Head of caudate nucleus (tissue), 42 donors: ENCODE data around the gene CDS1.

ENCODE experiments used
- DNase-seq, 42 donors: peaks; one replicate each; pipeline versions ENCODE4 v3.0.0 to v3.0.0-alpha.2; 2020 to 2021; ENCODE audit warnings: mixed read lengths in 7 of 42
- intact Hi-C: fragments of 100-400 bp; cut with DNase I; formaldehyde crosslinking; loops from one replicate; pipeline ENCODE4 v1.15.0; 2022

The CDS1 gene

GRCh38 chr4:84596826-84597225, 13.9 kb downstream of the CDS1 start:
- DNase-seq, result no peak
- intact Hi-C loops, result no loop called here

DNA sequence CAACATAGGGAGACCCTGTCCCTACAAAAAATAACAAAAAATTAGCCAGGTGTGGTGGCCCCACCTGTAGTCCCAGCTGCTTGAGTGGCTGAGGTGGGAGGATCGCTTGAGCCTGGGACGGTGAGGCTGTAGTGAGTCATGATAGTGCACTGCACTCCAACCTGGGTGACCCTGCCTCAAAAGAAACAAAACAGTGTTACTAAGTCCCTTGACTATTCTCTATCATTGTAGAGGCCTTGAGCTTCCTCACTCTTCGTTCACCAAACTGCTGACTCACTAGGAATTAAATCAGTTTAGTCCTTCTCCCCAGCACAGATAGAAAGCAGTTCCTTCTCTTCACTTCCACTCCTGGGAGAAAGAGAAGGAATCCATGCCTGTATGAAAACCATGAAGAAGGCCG, 14.5 kb downstream of the CDS1 start:
- DNase-seq, result no peak
- intact Hi-C loops, result no loop called here

- no peak for DNase-seq
- intact Hi-C loops, result no loop called here
These were observed 23.7 kb downstream of the CDS1 start for GRCh38 chr4:84606645-84607044.

GRCh38 chr4:84611531-84611930, 28.6 kb downstream of the CDS1 start:
- intact Hi-C loops, result no loop called here
- no peak for DNase-seq

DNA sequence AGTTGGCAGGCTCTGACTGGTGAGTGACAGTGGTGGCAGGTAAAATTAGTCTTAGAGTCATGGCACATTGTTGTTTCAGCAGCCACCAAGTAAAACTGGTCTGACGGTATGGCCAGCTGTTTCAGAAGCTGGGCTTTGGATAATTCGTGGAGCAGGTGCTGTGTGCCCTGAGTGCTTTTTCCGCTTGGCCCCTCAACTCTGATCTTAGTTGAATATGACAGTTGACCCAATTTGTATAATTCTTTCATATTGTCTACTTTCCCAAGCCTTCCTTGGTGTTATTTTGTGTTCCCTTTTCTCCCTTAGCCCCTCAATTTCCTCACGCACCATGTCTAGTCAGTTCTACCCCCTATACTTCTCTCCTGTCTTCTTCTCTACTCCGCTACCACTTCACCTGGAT, 32.0 kb downstream of the CDS1 start:
- intact Hi-C loops, result no loop called here
- no peak for DNase-seq

GRCh38 chr4:84615355-84615754, 32.4 kb downstream of the CDS1 start:
- intact Hi-C loops, result no loop called here
- no peak for DNase-seq

- DNase-seq, result no peak
- intact Hi-C loops, result no loop called here
These were observed 40.0 kb downstream of the CDS1 start for GRCh38 chr4:84622959-84623358.

DNA sequence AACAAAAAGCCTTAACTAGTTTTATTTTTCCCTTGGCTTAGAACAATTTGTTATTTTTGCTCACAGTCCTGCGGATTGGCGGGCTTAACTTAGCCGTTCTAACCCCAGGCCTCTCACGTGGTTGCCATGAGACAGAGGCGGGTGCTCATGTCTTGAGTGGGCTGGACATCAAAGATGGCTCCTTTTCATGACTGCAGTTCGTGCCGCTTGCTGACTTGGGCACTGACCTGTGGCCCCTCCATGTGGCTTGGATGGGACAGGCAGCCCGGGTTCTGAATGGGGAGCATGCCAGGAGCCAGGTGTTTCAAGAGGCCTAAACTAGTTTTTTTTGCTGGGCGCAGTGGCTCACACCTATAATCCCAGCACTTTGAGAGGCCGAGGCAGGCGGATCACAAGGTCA, 40.7 kb downstream of the CDS1 start:
- DNase-seq, result no peak
- intact Hi-C loops, result no loop called here

GRCh38 chr4:84626673-84627072, 43.7 kb downstream of the CDS1 start:
- DNase-seq, result no peak
- intact Hi-C loops, result no loop called here

- intact Hi-C loops, result no loop called here
- DNase-seq, result no peak
These were observed 48.6 kb downstream of the CDS1 start for GRCh38 chr4:84631573-84631972.

DNA sequence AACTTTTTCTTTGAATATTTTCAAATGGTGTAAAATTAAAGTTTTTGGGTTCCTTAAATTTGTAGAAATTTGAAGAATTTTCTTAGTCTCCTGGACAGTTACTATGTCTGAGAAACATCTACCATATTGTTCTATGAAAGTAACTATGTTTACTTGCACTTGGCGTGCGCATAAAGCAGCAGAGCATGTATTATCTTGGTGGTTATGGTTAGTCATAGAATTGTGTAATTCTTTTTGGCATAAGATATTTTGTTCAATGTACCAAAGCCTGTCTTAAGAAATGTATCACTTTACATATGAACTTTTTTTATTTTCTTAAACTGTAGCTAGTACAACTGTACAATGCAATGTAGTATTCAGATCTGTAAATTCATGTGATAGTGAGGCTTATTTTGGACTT, 49.2 kb downstream of the CDS1 start:
- DNase-seq, result no peak
- intact Hi-C loops, result no loop called here

- intact Hi-C loops, result no loop called here
- DNase-seq, result no peak
These were observed 52.0 kb downstream of the CDS1 start for GRCh38 chr4:84634961-84635360.

- intact Hi-C loops, result no loop called here
These were observed 55.2 kb downstream of the CDS1 start for GRCh38 chr4:84638092-84638491.

GRCh38 chr4:84639145-84639544, 56.2 kb downstream of the CDS1 start:
- intact Hi-C loops, result no loop called here
- no peak for DNase-seq

More at GRCh38 chr4:84638092-84638491, 55.2 kb downstream of the CDS1 start:
- no peak for DNase-seq

DNA sequence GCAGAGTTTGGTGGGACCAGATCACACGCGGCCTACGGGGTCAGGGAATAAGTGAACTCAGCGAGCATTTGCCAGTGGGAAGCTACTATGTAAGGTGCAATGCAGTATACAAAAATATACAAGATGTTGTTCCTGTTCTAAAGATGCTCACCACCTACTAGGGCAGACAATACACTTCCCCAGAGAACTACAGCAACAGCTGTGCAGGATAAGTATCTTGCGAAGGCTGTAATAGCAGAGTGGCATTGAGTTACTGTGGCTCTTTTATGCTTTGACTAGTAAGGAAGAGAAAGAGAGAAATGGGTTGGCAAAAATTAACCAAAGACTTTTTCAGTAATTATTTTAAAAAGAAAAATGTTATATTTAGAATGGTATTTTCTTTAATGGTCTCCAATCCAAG, 61.2 kb downstream of the CDS1 start:
- intact Hi-C loops, result no loop called here
- DNase-seq, result no peak

GRCh38 chr4:84647312-84647884, 64.5 kb downstream of the CDS1 start:
- intact Hi-C loops, result no loop called here
- no peak for DNase-seq

DNA sequence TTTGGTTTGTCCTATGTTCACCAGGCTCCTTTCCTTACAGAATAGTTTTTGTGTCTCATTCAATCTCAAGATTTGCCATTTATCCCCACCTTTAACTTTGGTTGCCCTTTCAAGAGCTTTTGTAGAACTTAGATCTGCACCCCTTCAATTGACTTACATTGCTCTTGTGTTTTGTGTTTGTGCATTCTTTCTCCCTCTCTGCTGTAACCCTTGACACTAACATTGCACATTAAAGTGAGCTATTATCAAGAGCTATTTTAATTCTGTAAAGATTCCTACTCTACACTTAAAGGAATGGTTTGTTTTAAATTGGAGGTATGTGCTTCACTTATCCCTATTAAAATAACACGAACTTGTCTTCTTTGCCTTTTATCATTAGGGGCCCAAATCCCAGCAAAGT, 65.3 kb downstream of the CDS1 start:
- intact Hi-C loops, result no loop called here
- no peak for DNase-seq

- no peak for DNase-seq
- intact Hi-C loops, result no loop called here
These were observed 66.1 kb downstream of the CDS1 start for GRCh38 chr4:84648863-84649647.

GRCh38 chr4:84651499-84651898, 68.6 kb downstream of the CDS1 start:
- intact Hi-C loops, result no loop called here
- DNase-seq, result no peak

- no peak for DNase-seq
- intact Hi-C loops, result no loop called here
These were observed 69.6 kb downstream of the CDS1 start for GRCh38 chr4:84652478-84652877.

GRCh38 chr4:84660606-84661005, 77.7 kb downstream of the CDS1 start:
- DNase-seq, result no peak
- intact Hi-C loops, result no loop called here
